Coronary artery (tissue), 2 donors: ENCODE measurements around the gene CARMIL1.
A peak's percentile ranks its signal among the peaks of the same experiment; 100 is the strongest.

Experiments used
- DNase-seq: peaks from one replicate; pipeline ENCODE4 v3.0.0-alpha.2; 2017; ENCODE audit warnings: low spot score
- H3K27ac ChIP-seq, 2 donors: fragments of 200-600 bp; sonication (generic); one replicate each; pipeline ENCODE4 v1.5.1; 2016 to 2019
- H3K4me3 ChIP-seq: fragments of 200-600 bp; sonication (generic); 2 replicates; pipeline ENCODE4 v1.5.1; 2016; ENCODE audit warnings: mild to moderate bottlenecking, moderate library complexity
- TF ChIP-seq, protein P1 (sequence below): fragments of 200-600 bp; sonication (generic); IDR thresholded peaks from one replicate; pipeline ENCODE4 v1.5.1; 2019; ENCODE audit warnings: antibody characterized with exemption

The CARMIL1 gene

DNA sequence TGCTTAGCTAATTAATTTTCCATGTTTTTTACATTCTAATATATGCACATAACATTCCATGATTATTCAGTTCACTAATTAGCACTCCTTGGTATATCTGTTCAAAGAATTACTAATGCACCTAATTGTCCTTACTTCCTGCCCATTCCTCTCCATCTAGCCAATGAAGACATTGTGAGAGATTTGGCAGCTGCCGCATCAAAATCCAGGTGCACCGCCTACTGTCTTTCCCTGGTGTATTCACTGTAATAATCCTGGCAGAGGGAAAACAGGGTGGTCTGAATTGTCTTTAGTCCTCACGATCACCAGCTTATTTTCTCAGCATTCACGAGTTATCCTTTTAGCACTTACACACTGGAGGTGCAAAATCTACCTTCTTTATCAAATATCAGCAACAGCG, 311.8 kb downstream of the CARMIL1 start:
- H3K4me3 ChIP-seq: no peak overlapping the region
- TF ChIP-seq, protein P1, sequence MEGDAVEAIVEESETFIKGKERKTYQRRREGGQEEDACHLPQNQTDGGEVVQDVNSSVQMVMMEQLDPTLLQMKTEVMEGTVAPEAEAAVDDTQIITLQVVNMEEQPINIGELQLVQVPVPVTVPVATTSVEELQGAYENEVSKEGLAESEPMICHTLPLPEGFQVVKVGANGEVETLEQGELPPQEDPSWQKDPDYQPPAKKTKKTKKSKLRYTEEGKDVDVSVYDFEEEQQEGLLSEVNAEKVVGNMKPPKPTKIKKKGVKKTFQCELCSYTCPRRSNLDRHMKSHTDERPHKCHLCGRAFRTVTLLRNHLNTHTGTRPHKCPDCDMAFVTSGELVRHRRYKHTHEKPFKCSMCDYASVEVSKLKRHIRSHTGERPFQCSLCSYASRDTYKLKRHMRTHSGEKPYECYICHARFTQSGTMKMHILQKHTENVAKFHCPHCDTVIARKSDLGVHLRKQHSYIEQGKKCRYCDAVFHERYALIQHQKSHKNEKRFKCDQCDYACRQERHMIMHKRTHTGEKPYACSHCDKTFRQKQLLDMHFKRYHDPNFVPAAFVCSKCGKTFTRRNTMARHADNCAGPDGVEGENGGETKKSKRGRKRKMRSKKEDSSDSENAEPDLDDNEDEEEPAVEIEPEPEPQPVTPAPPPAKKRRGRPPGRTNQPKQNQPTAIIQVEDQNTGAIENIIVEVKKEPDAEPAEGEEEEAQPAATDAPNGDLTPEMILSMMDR: no peak
- DNase-seq: no peak
- no peak overlapping the region for H3K27ac ChIP-seq

DNA sequence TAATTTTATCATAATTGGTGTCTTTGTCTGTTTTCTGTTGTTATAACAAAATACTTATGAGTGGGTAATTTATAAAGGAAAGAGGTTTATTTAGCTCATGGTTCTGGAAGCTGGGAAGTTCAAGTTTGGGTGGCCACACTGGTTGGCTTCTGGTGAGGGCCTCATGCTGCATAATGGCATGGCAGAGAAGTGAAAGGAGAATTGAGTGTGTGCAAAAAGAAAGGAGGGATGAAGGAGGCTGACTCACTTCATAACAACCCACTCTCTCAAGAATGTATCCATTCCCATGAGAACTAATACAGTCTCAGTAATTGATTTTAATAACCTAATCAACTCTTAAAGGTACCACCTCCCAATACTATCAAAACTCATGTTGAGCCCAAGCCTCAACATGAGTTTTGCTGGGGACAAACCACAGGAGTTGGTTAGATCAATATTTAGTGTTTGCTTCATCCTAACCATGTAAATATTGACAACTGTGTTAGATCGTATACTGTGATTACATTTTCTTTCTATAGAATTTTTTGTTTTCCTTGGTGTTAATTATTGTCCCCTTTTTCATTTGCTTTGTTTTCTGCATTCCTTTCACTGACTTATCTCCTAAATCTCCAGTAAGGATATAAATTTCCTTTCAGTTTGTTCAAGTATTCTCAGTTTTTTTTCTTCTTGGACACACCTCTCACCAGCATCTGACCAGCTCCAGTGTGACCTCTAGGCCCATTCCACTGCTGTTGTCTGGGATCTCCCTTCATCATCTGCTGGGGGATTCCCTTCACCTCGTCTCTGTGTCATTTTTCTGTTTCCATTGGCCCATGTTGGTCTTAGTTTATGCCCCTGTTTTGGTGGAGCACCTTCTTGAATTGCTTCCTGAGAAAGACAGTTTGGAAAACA, 318.0 kb downstream of the CARMIL1 start:
- Histone ChIP-seq H3K4me3 (no peak overlapping the region), H3K27ac (no peak overlapping the region)
- TF ChIP-seq, protein P1: no peak
- DNase-seq: no peak

DNA sequence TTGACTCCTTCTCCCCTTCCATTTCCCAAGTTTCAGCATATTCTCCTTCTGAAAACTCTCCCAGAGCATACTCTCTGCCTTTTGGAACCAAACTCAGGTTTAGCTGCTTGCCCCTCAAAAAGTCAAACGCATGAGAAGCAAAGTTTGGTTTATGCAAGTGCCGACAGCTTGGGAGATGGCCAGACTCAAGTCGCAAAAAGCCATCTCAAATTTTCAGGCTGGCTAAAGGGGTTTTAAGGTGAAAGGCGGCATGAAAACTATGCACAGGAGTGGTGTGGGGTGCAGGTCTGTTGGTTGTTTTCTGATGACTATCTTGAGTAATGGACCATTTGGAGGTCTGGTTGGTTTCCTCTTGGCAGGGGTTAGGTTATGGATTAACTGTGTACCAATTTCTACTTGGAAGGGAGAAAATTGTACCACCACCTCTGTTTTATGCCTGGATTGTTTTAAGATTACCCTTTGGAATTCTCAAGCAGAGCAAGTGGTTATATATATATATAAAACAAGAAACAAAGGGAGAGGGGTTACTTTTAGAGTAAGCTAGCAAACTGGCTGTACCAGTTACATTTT, 320.4 kb downstream of the CARMIL1 start:
- no peak for DNase-seq
- Histone ChIP-seq H3K27ac (no peak overlapping the region), H3K4me3 (no peak overlapping the region)
- TF ChIP-seq, protein P1: no peak

DNA sequence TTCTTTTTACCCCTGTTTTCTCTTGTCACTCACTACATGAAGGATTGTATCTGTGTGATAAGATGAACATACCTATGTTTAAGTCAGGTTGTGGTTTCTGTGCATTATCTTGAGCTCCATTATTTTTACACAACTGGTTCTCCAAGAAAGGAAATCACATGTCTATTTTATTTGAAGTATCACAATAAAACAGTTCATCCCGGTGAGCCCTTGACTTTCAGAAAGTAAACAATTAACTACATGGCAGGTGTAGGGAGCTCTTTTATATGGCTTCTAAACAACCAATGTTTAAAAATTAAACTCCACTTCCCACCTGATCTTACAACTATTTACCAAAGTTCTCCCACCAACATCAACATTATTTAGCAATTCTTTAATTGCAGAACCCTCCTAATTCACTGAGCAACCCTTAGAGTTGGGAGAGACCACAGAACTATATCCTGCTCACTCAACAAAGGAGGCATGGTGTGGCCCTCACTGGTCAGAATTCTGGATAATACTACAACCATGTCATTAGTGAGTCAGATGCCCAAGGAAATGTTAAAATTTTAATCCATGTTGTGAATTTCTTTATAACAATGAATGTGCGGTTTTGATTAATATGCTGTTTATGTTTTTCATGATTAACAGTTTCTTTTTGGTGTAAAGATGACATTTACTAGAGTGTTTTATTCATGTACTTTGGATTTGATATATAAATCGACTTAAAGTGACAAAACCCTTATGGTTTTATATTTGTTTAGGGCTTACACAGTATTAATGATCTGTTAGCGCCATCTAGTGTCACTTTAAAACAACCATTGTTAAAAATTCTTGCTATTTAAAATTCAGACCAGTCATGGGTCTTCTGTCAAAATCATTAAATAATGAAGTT, 322.9 kb downstream of the CARMIL1 start:
- no peak overlapping the region for H3K27ac ChIP-seq
- H3K4me3 ChIP-seq: no peak overlapping the region
- DNase-seq: no peak
- TF ChIP-seq, protein P1: peak; percentile 48

DNA sequence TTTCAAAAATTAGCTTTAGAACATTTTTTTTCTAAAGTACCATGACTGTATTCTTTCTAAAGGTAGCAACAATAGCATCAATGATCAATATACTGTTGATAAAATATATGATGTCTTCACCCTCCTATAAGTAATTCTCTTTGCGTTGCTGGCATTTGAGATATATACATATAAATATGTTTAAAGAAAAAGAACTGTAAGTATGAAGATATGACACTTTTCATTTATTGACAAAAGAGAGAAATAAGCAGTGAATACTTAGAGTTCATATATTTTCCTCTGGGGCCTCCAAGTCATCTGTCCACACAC, 323.5 kb downstream of the CARMIL1 start:
- Histone ChIP-seq H3K27ac (no peak overlapping the region), H3K4me3 (no peak overlapping the region)
- TF ChIP-seq, protein P1: no peak
- DNase-seq: no peak

DNA sequence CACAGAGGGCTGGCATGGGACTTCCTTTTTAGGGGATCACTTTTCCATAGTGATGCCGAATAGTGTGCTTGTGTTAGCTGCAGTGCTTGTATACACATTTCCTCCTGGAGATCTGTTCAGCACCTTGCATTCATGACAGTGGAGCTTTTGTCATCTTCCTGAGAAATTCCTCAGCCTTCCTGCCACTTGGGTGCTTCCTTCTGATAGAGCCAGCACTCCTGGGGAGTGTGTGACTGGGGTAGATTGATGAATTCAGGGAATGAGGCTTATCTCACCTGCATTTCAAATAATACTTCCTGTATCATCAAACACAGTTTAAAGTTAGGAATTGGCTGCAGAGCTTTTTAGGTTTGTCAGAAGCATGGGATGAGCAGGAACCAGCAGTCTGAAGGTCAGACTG, 324.1 kb downstream of the CARMIL1 start:
- H3K4me3 ChIP-seq: no peak overlapping the region
- TF ChIP-seq, protein P1: no peak
- H3K27ac ChIP-seq: no peak overlapping the region
- DNase-seq: no peak
